Measurements from ENCODE around the gene LDLRAD4. TPM values are rescaled to one million over a fixed set of nuclear protein-coding genes. Genes with fewer than 3 reads are reported as not detected.

LDLRAD4 gene
- total and polyA plus RNA-seq, 2 donors (not counting 1 experiment from before 2014, with no cell fraction given), result 13.9 to 35.7 TPM

DNA sequence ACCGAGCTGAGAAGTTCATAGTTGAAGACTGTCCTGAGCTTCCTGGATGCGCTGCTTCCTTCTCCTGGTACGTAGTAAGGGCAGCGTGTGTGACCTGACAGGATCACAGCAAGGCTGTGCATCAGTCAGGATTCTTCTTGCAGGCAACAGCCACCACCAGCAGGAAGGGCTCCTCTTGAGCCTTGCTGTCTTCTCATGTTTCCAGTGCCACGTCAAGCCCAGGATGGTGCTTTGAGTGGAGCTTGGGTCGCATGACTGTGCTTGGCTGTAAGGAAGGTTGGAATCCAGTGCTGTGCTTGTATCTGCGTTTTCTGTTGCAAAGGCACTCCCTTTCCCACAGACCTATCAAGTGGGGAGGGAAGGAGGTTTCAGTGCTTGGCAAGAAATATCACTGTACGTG is 194.3 kb downstream of the LDLRAD4 start:
- Mint-ChIP-seq H3K27me3 (no peaks in the 10 kb centered on the region), H3K4me1 (no peaks in the 10 kb centered on the region), H3K9me3 (ENCODE audit: insufficient read depth) (peaks cover 3% of the 10 kb centered on the region), H3K4me3 (no peak overlapping the region), H3K27ac (no peak overlapping the region)
- H2AFZ ChIP-seq (ENCODE audit: insufficient read depth, low read depth, low read length, poor library complexity, severe bottlenecking), result no peak overlapping the region
- 96% methylated on average over 3 of the region's 8 CpGs for WGBS (ENCODE audit: insufficient coverage)
- no peak overlapping the region for H3K4me3 ChIP-seq (ENCODE audit: control extremely low read depth in 1 of 5, extremely low read depth in 1 of 5, insufficient read depth in 1 of 5, low read depth in 2 of 5, low read length in 4 of 5)
- DNase-seq (no peak), ATAC-seq (ENCODE audit: low read depth) (no peak)
- ChIA-PET POLR2A (no interaction called here), CTCF (no interaction called here)
- H3K9ac ChIP-seq (ENCODE audit: low read length), result no peak overlapping the region
- H3K27me3 ChIP-seq (replicated peaks in 1 of 4; ENCODE audit: control extremely low read depth in 1 of 4, control insufficient read depth in 3 of 4, insufficient read depth in 4 of 4, low read length in 3 of 4), result peaks cover 0 to 4% (median 0%) of the 10 kb centered on the region in 4 experiments
- no peaks in the 10 kb centered on the region for H3K36me3 ChIP-seq (replicated peaks in 1 of 2; ENCODE audit: control extremely low read depth in 1 of 2, control insufficient read depth in 1 of 2, extremely low read depth in 1 of 2, insufficient read depth in 2 of 2, low read length in 1 of 2)
- no peak overlapping the region for H3K27ac ChIP-seq (ENCODE audit: low read length in 2 of 2)
- H3K9me3 ChIP-seq (ENCODE audit: control extremely low read depth in 1 of 3, control insufficient read depth in 2 of 3, insufficient read depth in 1 of 3, low read length in 2 of 3), result peaks cover 0 to 5% (median 0%) of the 10 kb centered on the region in 3 donors
- TF ChIP-seq, protein P1, sequence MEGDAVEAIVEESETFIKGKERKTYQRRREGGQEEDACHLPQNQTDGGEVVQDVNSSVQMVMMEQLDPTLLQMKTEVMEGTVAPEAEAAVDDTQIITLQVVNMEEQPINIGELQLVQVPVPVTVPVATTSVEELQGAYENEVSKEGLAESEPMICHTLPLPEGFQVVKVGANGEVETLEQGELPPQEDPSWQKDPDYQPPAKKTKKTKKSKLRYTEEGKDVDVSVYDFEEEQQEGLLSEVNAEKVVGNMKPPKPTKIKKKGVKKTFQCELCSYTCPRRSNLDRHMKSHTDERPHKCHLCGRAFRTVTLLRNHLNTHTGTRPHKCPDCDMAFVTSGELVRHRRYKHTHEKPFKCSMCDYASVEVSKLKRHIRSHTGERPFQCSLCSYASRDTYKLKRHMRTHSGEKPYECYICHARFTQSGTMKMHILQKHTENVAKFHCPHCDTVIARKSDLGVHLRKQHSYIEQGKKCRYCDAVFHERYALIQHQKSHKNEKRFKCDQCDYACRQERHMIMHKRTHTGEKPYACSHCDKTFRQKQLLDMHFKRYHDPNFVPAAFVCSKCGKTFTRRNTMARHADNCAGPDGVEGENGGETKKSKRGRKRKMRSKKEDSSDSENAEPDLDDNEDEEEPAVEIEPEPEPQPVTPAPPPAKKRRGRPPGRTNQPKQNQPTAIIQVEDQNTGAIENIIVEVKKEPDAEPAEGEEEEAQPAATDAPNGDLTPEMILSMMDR (IDR thresholded peaks at IDR 0.05), result no peak
- no peak for TF ChIP-seq EZH2 (IDR thresholded peaks at IDR 0.05; ENCODE audit: borderline replicate concordance, insufficient read depth, low read depth, low read length, poor library complexity, severe bottlenecking)
- H4K20me1 ChIP-seq (ENCODE audit: control insufficient read depth, insufficient read depth, low read length, poor library complexity, severe bottlenecking), result no peaks in the 10 kb centered on the region
- no peak overlapping the region for H3K4me2 ChIP-seq (replicated peaks; ENCODE audit: low read depth, low read length, poor library complexity, severe bottlenecking)
- intact Hi-C loops (cut with micrococcal nuclease), result no loop called here
- no peaks in the 10 kb centered on the region for H3K79me2 ChIP-seq (ENCODE audit: control insufficient read depth, insufficient read depth, low read length)
- no peaks in the 10 kb centered on the region for H3K4me1 ChIP-seq (ENCODE audit: control insufficient read depth in 2 of 2, insufficient read depth in 2 of 2, low read length in 2 of 2)

DNA sequence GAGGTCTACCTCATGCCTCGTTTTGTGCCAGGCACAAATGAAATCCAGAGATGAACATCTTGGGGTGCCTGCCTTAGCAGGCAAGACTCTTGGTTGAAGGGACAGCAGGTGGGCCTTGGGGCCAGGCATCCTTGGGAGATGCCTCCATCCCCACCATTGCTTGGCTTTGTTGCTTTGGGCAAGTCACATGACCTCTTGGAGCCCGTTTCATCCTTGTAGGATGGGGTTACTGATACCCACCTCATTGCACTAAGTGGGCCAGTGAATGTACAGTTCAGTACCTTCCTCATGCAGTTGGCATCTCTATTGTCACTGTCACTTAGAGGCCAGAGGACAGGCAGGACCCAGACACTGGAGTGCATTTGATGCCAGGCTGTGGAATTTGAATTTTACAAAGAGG is 195.5 kb downstream of the LDLRAD4 start:
- no peak overlapping the region for H3K4me3 ChIP-seq (ENCODE audit: control extremely low read depth in 1 of 5, extremely low read depth in 1 of 5, insufficient read depth in 1 of 5, low read depth in 2 of 5, low read length in 4 of 5)
- Mint-ChIP-seq H3K4me1 (no peaks in the 10 kb centered on the region), H3K27ac (no peak overlapping the region), H3K9me3 (ENCODE audit: insufficient read depth) (peaks cover 3% of the 10 kb centered on the region), H3K4me3 (no peak overlapping the region), H3K27me3 (no peaks in the 10 kb centered on the region)
- H3K9ac ChIP-seq (ENCODE audit: low read length), result no peak overlapping the region
- ChIA-PET POLR2A (no interaction called here), CTCF (no interaction called here)
- H3K79me2 ChIP-seq (ENCODE audit: control insufficient read depth, insufficient read depth, low read length), result no peaks in the 10 kb centered on the region
- intact Hi-C loops (cut with micrococcal nuclease), result no loop called here
- no peaks in the 10 kb centered on the region for H4K20me1 ChIP-seq (ENCODE audit: control insufficient read depth, insufficient read depth, low read length, poor library complexity, severe bottlenecking)
- H3K27me3 ChIP-seq (replicated peaks in 1 of 4; ENCODE audit: control extremely low read depth in 1 of 4, control insufficient read depth in 3 of 4, insufficient read depth in 4 of 4, low read length in 3 of 4), result peaks cover 0 to 6% (median 0%) of the 10 kb centered on the region in 4 experiments
- H3K27ac ChIP-seq (ENCODE audit: low read length in 2 of 2), result no peak overlapping the region
- no peaks in the 10 kb centered on the region for H3K4me1 ChIP-seq (ENCODE audit: control insufficient read depth in 2 of 2, insufficient read depth in 2 of 2, low read length in 2 of 2)
- 66% methylated on average over 2 of the region's 2 CpGs for WGBS (ENCODE audit: insufficient coverage)
- TF ChIP-seq, protein P1 (IDR thresholded peaks at IDR 0.05), result no peak
- TF ChIP-seq EZH2 (IDR thresholded peaks at IDR 0.05; ENCODE audit: borderline replicate concordance, insufficient read depth, low read depth, low read length, poor library complexity, severe bottlenecking), result no peak
- ATAC-seq (ENCODE audit: low read depth), result no peak
- no peak overlapping the region for H3K4me2 ChIP-seq (replicated peaks; ENCODE audit: low read depth, low read length, poor library complexity, severe bottlenecking)
- DNase-seq, result no peak
- peaks cover 0 to 5% (median 0%) of the 10 kb centered on the region in 3 donors for H3K9me3 ChIP-seq (ENCODE audit: control extremely low read depth in 1 of 3, control insufficient read depth in 2 of 3, insufficient read depth in 1 of 3, low read length in 2 of 3)
- no peaks in the 10 kb centered on the region for H3K36me3 ChIP-seq (replicated peaks in 1 of 2; ENCODE audit: control extremely low read depth in 1 of 2, control insufficient read depth in 1 of 2, extremely low read depth in 1 of 2, insufficient read depth in 2 of 2, low read length in 1 of 2)
- H2AFZ ChIP-seq (ENCODE audit: insufficient read depth, low read depth, low read length, poor library complexity, severe bottlenecking), result no peak overlapping the region
